ENCODE data around the gene SCFD1.
"Not testable (repeated sequence)": the region's sequence is repeated elsewhere in the genome, so short reads cannot be mapped to it uniquely, and the experiment has no call there.

Gene SCFD1, protein sequence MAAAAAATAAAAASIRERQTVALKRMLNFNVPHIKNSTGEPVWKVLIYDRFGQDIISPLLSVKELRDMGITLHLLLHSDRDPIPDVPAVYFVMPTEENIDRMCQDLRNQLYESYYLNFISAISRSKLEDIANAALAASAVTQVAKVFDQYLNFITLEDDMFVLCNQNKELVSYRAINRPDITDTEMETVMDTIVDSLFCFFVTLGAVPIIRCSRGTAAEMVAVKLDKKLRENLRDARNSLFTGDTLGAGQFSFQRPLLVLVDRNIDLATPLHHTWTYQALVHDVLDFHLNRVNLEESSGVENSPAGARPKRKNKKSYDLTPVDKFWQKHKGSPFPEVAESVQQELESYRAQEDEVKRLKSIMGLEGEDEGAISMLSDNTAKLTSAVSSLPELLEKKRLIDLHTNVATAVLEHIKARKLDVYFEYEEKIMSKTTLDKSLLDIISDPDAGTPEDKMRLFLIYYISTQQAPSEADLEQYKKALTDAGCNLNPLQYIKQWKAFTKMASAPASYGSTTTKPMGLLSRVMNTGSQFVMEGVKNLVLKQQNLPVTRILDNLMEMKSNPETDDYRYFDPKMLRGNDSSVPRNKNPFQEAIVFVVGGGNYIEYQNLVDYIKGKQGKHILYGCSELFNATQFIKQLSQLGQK

DNA sequence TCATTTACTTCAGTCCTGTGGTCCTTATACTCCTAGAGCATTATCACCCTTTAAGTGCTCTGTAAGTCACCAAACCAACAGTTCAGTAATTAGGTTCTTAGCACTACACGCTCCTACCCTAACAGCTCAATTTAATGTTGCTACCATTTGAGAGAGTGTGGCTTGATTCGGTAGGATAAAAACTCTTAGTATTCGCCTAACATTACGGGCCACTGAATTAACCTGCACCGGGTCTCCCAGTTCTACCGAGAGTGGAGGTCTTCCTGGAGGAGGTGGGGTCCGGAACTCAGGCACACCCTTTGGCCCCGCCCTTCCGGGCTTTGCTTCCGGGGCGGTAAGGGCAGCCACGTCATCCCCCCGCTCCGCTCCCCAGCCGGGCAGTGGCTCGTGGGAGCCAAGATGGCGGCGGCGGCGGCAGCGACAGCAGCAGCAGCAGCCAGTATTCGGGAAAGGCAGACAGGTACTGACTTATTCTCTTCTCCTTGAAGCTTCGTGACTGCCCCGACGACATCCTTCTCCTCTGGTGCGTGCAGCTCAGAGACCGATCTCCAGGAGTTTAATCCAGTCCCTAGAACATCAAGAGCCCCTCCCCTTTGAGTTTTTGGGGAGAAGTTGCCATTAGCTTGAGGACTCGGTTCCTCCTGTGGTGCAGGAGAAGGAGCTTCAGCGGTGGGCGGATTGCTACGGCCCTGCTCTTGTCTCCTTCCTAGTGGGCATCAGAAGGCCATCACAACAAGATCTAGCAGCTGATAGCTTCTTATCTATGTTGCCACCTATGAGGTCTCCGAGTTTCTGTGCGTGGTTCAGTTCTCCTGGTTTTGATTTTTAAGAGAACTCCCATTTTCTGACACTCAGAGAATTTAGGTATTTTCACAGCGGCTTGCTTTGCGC lies at the start of gene SCFD1:
SCFD1 (plus strand) TSS at position 380 of the 891 bp plus-strand sequence; CDS start at position 400, 20 bp downstream.
- TF ChIP-seq, protein P1, sequence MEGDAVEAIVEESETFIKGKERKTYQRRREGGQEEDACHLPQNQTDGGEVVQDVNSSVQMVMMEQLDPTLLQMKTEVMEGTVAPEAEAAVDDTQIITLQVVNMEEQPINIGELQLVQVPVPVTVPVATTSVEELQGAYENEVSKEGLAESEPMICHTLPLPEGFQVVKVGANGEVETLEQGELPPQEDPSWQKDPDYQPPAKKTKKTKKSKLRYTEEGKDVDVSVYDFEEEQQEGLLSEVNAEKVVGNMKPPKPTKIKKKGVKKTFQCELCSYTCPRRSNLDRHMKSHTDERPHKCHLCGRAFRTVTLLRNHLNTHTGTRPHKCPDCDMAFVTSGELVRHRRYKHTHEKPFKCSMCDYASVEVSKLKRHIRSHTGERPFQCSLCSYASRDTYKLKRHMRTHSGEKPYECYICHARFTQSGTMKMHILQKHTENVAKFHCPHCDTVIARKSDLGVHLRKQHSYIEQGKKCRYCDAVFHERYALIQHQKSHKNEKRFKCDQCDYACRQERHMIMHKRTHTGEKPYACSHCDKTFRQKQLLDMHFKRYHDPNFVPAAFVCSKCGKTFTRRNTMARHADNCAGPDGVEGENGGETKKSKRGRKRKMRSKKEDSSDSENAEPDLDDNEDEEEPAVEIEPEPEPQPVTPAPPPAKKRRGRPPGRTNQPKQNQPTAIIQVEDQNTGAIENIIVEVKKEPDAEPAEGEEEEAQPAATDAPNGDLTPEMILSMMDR (IDR thresholded peaks at IDR 0.05; ENCODE audit: low read depth, low read length): no peak
- DNase-seq (ENCODE audit: low read depth, low spot score): peak; percentile 91
- in situ Hi-C loops (cut with HindIII; ENCODE audit: low sequenced_read_pairs): no loop called here
- peak within 1 kb of the TSS; percentile 68 for H3K4me3 ChIP-seq (ENCODE audit: low read depth, low read length)

DNA sequence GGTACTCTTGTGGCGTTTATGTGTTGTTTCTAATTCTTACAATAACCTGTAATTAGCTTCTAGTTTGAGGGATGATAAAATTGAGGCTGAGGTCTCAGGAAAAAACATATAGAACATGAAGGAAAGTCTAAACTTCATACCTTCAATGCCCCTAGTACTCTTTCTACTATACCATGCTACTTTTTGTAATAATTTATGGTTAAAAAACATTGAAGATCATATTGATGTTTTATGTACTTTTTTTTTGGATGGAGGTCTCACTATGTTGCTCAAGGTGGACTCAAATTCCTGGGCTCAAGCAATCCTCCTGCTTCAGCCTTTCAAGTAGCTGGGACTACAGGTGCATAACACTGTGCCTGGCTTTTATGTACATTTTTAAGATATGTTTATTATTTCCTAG lies 49.3 kb upstream of the SCFD1 start:
- TF ChIP-seq, protein P1 (IDR thresholded peaks at IDR 0.05; ENCODE audit: low read depth, low read length): no peak
- no peak for DNase-seq (ENCODE audit: low read depth, low spot score)
- in situ Hi-C loops (cut with HindIII; ENCODE audit: low sequenced_read_pairs): no loop called here
- no peak overlapping the region for H3K4me3 ChIP-seq (ENCODE audit: low read depth, low read length)

DNA sequence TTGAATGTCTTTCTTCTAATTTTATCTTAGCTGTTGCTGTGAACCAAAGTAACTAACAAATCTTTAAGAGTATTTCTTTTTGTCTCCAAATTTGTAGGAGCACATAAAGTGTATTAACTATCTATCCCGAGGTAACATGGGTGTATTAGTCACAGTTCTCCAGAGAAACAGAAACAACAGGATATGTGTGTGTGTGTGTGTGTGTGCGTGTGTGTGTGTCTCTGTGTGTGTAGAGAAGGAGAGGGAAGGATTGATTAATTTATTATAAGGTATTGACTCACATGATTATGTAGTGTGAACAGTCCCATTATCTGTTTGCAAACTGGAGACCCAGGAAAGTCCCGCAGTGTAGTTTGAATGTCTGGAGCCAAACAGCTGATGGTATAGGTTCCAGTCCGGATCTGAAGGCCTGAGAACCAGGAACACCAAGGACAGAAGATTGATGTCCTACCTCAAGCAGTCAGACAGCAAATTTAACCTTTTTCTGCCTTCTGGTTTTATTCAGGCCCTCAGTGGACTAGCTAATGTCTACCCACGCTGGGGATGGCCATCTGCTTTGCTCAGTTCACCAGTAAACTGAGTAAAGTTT lies 48.8 kb upstream of the SCFD1 start:
- in situ Hi-C loops (cut with HindIII; ENCODE audit: low sequenced_read_pairs): no loop called here
- no peak overlapping the region for H3K4me3 ChIP-seq (ENCODE audit: low read depth, low read length)
- TF ChIP-seq, protein P1 (IDR thresholded peaks at IDR 0.05; ENCODE audit: low read depth, low read length): no peak
- peak; percentile 59 for DNase-seq (ENCODE audit: low read depth, low spot score)

DNA sequence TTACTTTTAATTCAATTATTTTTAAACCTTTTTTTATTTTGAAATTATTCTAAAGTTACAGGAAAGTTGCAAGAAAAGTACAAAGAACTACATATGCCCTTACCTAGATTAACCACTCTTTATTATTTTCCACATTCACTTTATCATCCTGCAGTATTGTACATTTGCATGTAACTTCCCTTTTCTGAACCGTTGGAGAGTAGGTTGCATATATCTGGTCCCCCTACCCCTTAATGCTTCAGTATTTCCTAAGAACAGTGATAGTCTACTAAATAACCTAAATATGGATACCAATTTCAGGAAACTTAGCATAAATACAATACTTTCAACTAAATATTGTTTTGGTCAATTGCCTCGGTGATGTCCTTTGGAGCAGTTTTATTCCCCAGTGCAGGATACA lies 48.2 kb upstream of the SCFD1 start:
- TF ChIP-seq, protein P1 (IDR thresholded peaks at IDR 0.05; ENCODE audit: low read depth, low read length): no peak
- in situ Hi-C loops (cut with HindIII; ENCODE audit: low sequenced_read_pairs): no loop called here
- DNase-seq (ENCODE audit: low read depth, low spot score): no peak
- no peak overlapping the region for H3K4me3 ChIP-seq (ENCODE audit: low read depth, low read length)

DNA sequence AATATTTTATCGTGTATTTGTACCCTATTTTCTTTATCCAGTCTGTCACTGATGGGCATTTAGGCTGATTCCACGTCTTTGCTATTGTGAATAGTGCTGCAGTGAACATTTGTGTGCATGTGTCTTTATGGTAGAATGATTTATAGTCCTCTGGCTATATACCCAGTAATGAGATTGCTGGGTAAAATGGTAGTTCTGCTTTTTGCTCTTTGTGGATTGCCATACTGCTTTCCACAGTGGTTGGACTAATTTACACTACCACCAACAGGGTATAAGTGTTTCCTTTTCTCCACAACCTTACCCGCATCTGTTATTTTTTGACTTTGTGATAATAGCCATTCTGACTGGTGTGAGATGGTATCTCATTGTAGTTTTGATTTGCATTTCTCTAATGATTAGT lies 47.3 kb upstream of the SCFD1 start:
- in situ Hi-C loops (cut with HindIII; ENCODE audit: low sequenced_read_pairs); DNase-seq (ENCODE audit: low read depth, low spot score); H3K4me3 ChIP-seq (ENCODE audit: low read depth, low read length): not testable (repeated sequence)

DNA sequence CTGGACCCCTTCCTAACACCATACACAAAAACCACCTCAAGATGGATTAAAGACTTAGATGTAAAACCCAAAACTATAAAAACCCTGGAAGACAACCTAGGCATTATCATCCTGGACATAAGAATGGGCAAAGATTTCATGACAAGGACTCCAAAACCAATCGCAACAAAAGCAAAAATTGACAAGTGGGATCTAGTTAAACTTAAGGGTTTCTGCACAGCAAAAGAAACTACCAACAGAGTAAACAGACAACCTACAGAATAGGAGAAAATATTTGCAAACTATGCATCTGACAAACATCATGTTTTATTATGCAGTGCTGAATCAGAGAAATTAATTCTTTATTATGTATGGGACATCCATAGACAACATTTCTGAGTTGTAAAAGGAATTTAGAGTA lies 45.8 kb upstream of the SCFD1 start:
- H3K4me3 ChIP-seq (ENCODE audit: low read depth, low read length); DNase-seq (ENCODE audit: low read depth, low spot score); in situ Hi-C loops (cut with HindIII; ENCODE audit: low sequenced_read_pairs): not testable (repeated sequence)

DNA sequence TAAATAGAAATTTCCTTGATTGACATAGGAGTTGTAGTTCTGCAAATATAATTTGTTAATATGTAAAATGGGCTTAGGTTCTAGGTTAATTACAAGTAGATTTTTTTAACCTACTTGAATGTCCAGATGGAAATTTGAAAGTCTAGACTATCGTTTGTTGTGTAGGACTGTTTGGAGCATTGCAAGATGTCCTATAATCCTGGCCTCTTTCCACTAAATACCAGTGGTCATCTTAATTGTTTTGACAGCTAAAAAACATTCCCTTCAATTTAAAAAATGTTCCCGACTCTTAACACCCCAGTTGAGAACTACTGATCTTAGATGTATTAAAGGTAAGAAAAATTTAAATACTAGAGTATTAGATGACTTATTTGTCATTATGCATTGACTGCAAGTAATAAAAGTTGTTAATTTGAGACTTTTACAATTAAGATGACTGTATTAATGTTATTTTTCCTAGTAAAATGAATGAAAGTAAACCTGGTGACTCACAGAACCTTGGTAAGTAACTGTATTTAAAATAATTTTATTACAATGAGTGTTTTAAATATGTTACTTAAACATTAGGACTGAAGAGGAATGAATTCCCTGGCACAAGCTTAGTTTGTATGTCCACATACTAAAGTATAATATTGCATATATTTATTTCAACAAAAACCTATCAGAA lies 41.4 kb upstream of the SCFD1 start:
- no peak overlapping the region for H3K4me3 ChIP-seq (ENCODE audit: low read depth, low read length)
- in situ Hi-C loops (cut with HindIII; ENCODE audit: low sequenced_read_pairs): no loop called here
- no peak for DNase-seq (ENCODE audit: low read depth, low spot score)
- TF ChIP-seq, protein P1 (IDR thresholded peaks at IDR 0.05; ENCODE audit: low read depth, low read length): no peak

Measured in astrocyte of the spinal cord (primary cell).